Activated CD8-positive, alpha-beta memory T cell treated with anti-CD3 and anti-CD28 coated beads, Interleukin-2, amount 50 U/mL, for 1 hour (primary cell): ENCODE results near the gene HMGCL.

Source experiments
- DNase-seq: peaks from one replicate; pipeline ENCODE4 v3.0.0-alpha.2; 2020; ENCODE audit errors: extremely low read depth

The HMGCL gene

GRCh38 chr1:23776217-23776616, 49.0 kb downstream of the HMGCL start:
- no peak for DNase-seq

DNA sequence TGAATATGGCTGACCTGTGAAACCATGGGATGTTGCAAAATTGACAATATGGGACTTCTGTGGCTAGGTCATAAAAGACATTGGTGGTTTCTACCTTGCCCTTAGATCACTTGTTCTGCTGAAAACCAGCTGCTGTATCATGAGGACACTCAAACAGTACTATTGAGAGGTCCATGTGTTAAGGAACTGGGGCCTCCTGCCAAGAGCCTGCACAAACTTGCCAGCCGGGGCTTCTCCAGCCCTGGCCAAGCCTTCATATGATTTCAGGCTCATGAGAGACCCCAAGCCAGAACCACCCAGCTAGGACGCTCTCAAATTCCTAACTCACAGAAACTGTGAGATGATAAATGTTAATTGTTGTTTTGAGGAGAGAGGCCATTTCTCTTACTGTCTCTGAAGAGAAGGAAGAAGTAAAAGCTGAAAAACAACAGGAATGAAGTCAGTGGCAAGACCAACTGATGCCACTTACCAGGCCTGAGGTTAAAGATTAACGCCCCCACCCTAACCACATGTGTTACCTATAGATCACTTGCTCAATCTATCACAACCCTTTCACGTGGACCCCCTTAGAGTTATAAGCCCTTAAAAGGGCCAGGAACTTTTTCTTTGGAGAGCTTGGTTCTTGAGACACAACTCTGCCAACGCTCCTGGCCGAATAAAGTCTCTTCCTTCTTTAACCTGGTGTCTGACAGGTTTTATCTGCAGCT, 50.9 kb downstream of the HMGCL start:
- DNase-seq: no peak

DNA sequence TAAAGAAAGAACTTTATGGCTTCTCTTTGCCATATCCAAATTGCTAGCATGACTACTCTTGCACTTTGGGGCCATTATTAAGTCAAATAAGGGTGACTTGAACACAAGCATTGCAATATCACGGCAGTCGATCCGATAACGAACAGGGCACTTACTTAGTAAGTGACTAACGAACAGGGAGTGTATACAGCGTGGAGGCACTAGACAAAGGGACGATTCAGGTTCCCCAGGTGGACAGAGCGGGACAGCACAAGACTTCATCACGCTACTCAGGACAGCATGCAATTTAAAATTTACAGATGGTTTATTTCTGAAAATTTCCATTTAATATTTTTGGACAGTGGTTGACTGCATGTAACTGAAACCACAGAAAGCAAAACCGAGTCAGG, 52.4 kb downstream of the HMGCL start:
- DNase-seq: no peak

- peak; percentile 65 for DNase-seq
Observed at GRCh38 chr1:23772049-23772853, 53.0 kb downstream of the HMGCL start.

- no peak for DNase-seq
Observed at GRCh38 chr1:23768733-23769132, 56.5 kb downstream of the HMGCL start.

DNA sequence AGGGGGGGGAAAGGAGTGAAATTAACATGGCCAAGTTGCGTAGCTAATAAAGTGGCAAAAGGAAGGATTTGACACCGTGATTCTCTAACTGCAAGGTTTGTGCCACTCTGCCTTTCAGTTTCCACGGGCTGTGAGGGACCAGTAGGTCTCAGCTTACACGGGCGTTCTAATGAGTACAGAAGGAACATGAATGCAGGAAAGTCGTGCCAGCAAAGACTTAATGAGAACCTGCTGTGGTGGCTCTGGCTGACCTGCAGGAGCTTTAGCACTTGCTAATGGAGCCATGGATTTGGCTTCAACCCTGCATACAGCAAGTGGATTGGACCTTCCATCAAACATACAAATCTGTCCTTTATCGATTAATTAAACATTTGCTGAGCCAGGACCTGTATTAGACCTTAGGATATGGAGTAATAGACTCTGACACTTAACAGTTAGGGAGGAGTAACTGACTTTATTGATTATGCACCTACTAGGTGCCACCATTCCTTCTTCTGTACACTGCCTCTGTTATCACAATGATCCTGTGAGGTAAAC, 62.1 kb downstream of the HMGCL start:
- no peak for DNase-seq

- no peak for DNase-seq
Observed at GRCh38 chr1:23759277-23759676, 66.0 kb downstream of the HMGCL start.

DNA sequence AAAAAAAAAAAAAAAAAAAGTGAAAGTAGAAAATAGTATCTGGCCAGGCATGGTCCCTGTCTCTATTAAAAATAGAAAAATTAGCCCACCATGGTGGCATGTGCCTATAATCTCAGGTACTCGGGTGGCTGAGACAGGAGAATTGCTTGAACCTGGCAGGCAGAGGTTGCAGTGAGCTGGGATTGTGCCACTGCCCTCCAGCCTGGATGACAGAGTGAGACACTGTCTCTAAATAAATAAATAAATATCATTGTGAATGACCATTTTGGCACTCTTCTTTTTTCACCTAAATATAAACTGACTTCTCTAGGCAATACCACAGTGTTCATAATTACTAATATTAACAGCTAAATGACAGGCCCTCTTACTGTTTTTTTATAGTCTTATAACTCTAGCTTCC, 67.4 kb downstream of the HMGCL start:
- DNase-seq: no peak

DNA sequence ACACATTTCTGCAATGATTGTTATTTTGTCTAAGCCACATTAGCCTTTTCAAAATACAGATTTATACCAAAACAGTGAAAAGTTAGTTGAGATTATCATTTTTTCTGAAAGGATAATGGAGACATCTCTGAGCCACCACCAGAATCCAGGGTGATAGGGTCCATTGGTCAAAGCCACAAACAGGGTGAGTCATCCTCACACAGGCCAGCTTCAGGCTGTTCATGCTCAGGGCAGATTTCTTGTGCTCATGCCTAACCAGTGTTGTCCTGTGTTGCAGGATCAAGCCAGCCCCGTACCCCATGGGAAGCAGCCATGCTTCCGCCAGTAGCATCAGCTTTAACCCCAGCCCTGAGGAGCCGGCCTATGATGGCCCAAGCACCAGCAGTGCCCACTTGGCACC, 68.6 kb downstream of the HMGCL start:
- DNase-seq: no peak

- DNase-seq: no peak
Observed at GRCh38 chr1:23752909-23753308, 72.3 kb downstream of the HMGCL start.
